HG02852 (cell line): ENCODE measurements around the gene NPL.

Experiments used
- ATAC-seq: cut with Tn5 transposase; IDR thresholded peaks from one replicate; pipeline ENCODE4 v1.9.1; 2021; ENCODE audit warnings: mild to moderate bottlenecking, moderate library complexity; ENCODE audit not compliant: unreplicated experiment

Gene NPL, protein sequence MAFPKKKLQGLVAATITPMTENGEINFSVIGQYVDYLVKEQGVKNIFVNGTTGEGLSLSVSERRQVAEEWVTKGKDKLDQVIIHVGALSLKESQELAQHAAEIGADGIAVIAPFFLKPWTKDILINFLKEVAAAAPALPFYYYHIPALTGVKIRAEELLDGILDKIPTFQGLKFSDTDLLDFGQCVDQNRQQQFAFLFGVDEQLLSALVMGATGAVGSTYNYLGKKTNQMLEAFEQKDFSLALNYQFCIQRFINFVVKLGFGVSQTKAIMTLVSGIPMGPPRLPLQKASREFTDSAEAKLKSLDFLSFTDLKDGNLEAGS

DNA sequence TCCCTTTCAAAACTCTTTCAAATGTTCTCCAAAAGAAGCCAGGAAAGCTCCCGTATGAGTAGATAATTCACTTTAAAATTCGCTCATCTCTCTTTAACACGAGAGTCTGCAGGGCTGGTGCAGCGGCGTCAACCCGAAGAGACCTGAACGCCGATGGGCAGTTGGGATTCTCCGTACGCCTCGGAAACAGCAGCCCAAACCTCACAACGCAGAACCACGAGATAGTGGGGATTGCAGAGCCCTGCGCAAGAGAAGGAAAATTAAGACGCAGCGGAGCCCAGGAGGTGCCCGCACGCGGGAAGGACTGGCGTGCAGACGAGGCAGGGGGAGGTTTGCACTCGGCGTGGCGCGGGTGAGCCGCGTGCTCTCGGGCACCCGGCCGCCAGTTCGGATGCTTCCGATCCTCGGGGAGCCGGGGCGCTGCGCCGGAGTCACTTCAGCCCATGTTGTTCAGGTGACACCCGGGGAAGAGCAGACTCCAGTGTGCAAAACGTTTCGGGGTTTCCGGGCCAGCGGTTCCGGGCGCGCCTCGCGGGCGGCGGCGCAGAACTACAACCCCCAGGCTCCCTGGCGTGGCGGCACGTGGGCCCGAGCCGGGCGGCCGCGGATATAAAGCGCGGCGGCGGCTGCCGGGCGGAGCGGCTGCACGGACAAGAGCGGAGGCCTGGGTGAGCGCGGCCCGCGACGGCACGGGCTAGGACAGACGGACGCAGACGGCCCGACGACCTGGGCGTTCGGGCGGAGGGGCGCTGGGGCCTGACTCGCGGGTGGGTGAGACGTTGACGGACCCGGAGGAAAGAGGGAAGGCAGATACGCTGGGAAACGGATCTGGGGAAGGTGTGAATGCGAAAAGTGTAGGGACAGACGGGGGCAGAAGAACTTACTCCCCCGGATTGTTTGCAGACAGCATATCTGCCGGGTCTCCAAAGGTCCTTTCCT lies at the start of gene NPL:
Gene NPL (plus strand): TSS at position 636 of the 939 bp plus-strand sequence. CDS start 4,599 bp downstream, outside the sequence.
- peak; percentile 97 for ATAC-seq

DNA sequence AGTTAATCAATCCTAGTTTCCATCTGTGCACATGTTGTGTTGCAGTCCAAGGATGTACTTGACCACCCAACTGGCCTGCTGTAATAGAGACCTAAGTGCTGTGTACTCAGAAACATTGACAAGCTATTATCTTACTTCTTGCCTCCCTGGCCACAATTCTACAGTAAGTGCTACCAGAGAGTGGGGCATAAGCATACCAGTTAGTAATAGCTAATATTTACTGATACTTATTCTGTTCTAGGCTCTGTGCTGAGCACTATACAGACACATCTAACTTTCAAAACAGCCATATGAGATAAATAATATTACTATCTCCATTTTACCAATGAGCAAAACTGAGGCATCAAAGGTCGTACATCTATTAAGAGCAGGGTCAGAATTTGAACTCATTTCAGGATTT lies 49.5 kb upstream of the NPL start:
- ATAC-seq = no peak

DNA sequence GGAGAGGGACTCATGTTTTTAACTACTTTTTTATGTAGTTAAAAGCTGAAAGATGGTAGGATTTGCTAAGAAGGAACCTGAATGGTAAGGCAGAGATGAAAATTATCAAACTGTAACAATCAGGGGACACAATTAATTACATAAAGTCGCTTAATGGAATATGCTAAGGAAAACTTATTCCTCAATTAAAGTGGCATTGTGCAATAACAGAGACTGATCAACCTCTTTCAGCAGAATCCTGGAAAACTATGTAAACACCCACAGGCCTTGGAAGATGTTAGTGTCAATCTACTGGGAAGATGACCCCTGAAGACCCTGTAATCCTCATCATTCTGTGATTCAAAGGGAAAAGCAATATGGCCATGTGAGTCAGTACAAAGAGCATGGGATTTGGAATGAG lies 46.8 kb upstream of the NPL start:
- ATAC-seq = no peak

DNA sequence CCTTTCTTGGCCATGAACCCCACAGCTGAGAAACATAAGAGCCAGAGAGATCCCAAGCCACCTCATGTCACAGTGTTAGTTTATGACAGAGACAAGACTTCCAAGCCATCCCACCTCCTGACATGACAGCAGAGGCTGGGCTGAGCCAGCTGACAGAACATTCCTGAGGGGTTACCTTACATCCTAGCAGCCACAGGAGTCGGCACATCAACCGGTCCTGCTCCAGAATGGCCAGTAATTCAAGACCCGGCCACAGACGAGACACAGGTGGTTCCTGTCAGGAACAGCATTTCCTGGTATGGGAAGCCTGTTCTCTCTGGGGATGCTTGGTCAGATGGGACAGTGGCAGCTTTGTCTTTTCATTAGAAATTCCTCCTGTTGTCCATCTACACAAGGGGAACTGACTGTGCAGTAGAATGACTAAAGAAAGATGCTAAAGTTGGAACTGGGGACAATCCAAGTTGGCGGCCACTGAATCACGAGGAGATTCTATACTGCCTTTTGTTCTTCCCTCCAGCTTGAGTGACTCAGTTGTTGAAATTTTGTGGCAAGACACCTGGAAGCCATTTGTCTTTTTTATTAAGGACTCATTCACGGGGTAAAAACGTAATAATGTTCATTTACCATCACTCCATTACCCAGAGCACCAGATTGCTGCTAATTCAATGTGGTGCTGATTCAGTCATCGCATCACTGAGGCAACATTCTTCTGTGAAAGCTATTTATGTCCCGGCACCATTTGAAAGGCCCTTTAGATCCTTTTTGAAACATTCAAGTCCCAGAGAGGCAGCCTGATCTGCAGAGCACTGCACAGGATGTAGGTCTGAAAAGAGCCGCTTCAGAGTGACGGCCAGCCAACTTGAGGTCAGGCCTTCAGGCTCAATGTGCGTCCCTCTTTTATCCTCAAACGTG lies 37.2 kb upstream of the NPL start:
- ATAC-seq = no peak

DNA sequence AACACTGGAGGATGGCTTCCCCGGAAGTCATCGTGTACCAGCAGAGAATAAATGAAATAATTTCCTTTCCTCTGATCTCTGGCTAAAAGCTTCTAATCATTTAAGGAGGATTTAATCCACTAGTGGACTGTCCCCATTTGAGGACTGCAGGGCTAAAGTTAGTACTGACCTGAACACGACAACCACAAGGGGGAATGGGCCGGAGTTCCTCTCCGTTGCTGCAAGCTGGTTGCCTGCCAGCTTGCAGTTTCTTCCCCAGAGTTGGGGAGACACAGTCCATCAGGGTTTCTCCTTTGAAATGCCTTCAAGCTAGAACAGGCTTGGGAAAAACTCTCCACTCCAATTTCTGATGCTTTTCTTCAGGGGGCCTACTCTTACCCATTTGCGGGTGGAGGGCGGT lies 35.5 kb upstream of the NPL start:
- ATAC-seq = no peak

DNA sequence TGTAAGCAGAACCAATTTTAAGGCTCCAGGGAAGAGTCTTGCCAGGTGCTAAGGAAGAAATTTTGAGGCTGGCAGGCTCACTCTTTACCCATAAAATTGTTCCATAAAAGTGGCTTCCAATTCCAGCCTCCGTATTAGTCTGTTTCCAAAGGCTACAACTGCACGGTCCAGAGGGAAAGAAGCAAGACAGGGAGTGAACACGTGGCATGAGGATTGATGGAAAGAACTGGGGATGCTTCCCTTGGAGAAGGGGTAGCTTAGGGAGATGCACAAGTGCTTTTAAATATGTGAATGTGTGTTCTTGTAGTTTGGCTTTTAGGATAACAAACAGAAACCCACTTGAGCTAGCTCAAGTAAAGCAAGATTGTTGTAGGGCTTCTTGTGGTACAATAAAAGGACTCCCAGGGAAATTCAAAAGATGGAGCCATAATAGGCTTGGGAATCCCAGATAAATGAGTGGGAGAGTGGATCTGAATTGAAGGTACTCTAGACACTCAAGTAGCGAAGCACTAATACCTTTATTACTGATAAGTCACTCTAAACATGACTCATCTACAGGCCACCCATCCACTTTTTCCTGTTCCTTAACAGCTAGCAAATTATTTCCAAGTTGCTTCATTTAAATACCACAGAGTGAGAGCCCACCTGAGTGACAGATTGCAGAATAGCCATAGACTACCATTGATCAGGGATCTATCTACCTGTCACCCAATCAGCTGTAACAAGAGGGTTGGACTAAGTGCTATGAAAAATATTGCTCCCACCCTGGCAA lies 34.8 kb upstream of the NPL start:
- no peak for ATAC-seq

DNA sequence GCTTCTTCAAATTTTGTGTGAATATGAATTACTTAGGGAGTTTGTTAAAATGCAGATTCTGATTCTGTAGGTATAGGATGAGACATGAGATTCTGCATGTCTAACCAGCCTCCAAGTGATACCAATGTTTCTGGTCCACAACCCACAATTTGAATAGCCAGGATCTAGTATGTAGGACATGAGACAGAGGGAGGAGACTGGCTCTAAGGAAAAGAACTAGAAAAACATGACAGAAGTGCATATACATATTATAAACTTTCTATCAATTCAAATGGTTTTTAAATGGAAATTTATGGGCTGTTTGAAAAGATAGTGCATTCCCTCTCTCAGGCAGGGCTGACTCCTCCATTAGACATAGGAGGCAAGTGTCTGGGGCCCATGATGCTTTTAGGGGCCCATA lies 33.9 kb upstream of the NPL start:
- ATAC-seq = no peak

DNA sequence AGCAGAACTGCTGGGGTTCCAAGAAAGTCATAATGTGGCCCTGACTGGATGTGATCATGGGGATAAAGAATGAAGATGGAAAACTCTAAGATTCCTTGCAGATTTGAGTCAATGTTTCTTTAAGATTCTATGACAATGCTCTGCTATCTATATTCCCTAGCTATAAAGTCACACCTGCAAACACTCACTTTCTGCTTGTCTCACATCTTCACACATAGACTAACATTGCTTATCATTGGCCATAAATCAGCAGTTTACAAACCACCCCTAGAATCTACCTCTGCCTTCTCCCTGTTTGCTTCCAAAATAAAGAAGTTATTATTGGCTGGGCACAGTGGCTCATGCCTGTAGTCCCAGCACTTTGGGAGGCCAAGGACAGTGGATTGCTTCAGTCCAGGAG lies 33.1 kb upstream of the NPL start:
- no peak for ATAC-seq

DNA sequence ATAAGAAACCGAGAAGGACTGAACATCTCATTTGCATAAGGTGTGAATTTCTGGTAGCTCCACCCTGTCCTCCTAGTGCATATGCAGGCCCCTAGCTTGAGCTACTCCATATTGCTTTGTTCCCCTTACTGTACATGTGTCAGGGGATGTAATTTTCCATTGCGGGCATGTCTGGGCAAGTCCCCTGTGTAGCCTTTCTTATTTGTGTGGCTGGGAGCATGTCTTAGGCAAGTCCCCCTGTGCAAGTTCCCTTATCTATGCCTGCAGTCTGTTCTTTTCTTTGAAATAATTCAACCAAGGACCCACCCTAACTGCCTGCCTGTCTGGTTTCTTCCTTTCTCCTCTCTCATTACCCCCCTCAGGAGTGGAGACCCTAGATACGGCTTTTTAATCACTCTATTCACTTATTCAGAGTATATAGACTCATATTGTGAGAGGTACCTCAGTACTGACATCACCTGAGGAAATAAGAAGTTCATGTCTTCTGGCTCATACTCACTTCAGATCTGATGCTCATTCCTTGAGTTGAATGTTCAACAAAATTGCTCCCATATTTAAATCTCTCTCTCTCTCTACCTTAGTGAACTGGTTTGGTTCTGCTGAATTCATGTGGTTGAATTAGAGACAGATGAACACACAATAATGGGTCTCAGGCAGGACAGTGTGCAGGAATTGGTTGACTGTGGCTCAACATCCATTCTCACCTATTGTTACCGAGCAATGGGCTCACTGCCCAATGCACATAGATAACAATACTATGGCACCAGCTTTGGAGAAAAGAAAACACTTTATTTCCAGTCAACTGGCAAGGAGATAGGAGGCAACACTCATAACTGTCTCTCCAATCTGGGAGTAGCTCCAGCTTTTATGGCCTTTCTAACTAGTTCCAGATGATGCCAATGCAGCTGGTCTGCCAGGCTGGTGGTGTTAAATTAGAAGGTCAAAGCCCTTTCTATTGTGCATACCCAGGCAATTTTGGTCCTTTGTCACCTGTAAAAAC lies 27.9 kb upstream of the NPL start:
- ATAC-seq = no peak

DNA sequence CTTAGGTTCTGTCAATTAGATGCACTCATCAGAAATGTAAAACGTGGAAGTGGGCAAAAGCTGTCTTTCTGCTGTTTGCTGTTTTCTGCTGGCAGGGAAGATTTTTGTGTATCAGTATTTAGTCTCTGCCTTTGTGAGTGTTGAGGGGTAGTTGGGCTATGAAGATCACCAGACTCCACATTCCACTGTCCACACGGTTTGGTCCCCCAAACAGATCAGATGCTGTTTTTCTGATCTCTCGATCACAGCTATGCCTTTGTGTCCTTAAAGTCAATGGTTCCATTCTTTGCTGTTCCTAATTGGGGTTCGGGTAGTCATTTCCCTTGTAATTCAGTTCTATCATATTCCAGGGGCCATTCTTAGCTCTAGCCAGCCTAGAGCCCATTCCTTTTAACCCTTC lies 27.0 kb upstream of the NPL start:
- ATAC-seq = no peak

DNA sequence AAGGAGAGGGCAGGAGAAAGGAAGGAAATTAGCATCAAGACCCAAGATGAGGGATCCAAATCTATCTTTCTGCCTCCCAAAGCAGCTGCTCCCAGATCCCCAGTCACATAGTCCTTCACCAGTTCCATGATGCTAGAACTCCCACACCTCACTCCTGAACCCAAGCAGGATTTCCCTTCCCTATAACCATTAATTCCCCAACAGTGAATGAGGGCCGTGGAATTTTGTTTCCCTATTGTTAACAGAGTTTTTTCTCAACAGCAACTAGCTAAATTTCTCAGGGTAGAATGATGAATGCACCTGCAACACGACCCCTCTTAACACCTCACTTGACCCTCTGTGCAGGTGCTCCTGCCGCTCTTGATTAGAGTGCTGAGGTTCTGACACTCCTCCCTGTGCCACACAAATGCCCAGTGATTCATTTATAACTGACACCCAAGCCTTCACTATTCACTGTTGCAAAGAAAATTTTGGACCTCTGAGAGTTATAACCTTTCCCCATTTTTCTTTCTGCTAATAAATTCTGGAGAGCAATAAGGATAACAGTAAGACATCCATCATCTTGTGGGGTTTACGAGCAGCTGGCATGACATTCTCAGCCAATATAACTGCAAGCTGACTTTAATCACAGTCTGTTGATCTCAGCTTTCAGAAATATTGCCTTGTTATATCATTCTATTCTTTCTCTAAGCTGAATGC lies 25.4 kb upstream of the NPL start:
- no peak for ATAC-seq

DNA sequence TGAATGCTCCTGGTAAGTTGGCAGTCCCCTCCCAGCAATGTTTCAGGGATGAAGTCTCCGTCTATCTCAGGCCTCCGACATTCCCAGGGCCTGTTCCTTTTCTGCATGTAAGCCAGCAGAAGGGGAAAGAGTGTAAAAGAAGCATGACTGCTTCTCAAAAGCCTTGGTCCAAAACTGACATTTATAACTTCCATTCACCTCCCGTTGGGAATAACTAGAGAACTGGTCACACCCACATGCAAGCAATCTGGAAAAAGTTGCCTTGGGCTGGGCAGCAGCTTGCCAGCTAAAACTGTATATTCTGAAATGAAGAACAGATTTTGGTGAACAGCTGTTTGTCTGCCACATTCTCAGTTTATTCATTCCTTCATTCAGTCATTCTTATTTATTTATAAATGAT lies 24.2 kb upstream of the NPL start:
- no peak for ATAC-seq

DNA sequence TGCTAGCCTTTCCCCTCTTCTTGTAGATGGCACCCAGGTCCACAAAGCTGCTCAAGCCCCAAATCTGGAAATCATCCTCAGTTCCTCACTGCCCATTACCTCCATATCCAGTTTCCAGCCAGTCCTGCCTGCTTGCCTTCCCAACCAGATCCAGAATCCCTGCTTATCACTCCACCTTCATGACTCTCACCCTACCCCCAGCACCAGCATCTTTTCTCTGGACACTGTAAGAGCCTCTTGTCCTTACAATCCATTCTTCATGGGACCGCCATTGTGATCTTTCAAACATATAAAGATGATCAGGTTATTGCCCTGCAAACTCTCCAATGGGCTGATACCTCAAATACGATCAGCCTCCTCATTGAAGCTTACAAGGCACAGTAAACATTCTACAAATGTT lies 23.5 kb upstream of the NPL start:
- no peak for ATAC-seq

DNA sequence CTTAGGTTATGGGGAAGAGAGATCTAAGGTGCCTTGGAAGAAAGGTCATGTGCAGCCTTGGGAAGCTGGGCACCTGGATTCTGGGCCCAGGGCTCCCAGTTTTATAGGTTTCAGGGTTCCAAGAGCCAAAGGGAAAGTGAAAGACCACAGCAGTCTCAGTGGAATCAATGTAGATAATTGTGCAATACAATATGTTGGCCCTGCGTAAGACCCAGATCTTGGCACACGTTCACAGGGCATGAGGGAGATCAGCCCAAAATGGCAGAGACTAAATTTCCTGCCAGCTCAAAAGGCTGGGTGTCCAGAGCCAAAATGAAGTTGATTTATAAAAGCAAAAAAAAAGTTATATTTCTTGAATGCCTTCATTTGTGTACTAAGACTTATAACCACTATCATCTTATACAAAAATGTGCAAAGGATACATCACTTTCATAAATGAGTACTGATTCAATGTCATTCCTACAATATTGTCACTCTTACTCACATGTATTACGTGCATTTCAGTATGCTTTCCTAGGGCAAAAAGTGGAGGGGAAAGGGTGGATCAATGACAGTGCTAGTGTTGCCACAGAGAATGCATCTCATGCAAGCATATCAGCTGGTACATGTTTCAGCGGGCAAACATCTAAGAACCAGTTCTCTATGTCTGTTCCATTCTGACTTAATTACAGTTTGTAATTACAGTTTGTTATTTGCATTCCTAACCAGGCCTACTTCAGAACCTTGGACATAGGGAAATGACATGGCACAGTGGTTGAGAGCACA lies 22.5 kb upstream of the NPL start:
- no peak for ATAC-seq

DNA sequence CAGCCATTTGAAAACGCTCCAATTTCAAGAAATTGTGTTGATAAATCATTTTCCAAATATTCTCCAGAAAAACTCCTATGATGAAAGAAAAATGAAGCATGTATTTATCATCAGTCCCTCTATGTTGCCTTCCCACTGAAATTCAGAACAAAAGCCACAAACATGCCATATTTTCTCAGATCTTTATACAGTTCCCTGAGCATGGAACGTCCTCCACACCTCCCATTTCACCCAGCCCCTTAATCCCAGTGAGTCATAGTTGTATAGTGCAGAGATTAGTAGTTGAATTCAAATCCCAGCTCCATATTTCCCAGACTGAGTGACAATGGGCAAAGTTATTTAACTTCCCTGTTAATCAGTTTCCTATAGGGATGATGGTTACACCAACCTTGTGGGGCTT lies 20.6 kb upstream of the NPL start:
- ATAC-seq = no peak

DNA sequence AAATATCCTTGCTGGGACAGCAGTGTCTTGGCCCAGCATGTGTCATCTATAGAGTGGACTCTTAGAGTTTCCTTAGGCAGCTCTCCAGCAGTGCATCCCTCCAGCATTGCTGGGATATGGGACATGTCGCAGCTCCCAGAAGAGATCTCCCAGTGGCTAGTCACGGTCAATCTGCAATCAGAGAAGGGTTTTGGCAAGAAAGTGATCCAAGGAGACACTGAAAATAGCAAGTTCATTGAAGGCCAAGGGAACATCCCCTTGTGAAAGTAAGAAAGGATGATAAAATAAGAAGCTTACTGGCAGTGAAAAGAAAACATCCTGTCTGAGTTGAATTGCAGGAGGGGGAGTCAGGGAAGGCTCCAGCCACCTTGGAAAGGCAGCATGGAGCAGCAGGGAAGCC lies 19.3 kb upstream of the NPL start:
- ATAC-seq = no peak

DNA sequence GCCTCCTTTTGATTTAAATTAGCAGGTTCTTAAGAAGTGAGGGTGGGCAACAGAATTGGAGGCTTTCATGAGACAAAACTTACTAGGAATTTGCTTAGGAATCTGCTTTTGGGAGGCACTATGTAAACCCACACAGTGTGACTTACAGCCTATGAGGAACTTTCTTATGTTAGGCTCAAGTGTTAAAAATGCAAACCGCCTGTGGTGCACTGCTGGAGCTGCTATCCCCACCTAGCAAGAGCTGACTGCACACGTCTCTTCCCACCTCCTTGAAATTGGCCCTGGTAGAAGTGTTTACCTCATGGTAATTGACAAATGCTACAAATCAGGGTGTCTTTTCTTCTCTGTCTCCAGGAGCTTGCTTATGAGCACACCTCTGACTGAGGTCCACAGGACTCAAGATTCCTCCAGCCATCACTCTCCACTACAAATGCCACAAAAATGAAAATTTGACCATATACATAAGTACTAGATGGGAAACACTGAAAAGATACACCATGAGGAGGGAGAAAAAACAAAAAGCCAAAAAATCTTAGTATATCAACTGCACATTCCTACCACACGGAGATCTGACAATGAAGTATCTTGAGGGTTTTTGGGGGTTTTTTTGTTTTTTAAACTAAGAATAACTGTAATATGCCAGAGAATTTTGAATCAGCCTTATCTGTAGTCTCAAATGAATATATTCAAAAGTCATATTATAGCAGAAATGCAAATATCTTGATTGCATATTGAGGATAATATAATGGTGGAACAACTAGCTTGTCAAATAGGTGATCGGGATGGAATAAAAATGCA lies 18.2 kb upstream of the NPL start:
- ATAC-seq = no peak
